SKM-1 (cell line): Measurements from ENCODE around the gene SCN5A.
"Not testable (repeated sequence)": the region's sequence is repeated elsewhere in the genome, so short reads cannot be mapped to it uniquely, and the experiment has no call there.

Experiments
- DNase-seq: peaks from one replicate; lab custom pipeline; 2025; ENCODE audit not compliant: unreplicated experiment; lab: John Stamatoyannopoulos, UW

The SCN5A gene

DNA sequence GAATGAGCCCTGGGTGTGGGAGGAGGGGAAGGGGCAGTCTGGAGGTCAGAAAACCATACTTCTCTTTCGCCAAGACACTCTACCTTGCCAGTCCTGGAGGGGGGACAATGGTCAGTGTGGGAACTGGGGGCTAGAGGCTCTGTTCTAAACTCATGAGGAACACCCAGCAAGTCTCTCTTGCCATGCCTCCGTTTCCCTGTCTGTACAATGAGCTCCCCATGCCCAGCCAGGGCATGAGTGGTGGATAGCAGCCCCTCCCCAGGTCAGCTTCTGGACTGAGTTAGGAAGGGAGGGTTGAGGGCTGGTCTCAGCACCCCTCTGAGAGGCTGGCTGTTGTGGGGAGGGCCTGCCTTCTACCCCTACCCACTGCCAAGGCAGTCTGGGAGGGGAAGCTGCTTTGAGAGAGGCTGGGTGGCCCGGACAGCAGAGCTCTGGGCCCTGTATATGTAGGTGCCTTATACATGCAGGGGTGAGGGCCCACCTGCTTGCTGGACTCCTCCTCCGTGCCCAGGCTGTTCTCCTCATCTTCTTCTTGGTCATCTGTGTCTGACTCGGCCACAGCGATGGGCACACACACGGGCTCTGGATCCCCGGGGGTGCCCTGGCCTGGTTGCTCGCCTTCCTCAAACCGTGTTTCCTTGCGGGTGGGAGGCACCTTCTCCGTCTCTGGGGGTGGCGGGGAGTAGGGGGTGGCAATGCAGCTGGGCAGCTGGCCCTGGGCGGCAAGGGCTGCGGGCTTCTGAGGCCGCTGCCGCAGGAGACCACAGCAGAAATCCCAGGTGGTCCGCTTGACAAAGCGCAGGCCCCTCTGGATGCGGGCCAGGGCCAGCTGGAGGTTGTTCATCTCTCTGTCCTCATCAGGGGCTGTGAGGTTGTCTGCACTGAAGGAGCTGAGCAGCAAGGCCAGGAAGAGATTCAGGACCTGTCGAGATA, 68.8 kb downstream of the SCN5A start:
- no peak for DNase-seq

DNA sequence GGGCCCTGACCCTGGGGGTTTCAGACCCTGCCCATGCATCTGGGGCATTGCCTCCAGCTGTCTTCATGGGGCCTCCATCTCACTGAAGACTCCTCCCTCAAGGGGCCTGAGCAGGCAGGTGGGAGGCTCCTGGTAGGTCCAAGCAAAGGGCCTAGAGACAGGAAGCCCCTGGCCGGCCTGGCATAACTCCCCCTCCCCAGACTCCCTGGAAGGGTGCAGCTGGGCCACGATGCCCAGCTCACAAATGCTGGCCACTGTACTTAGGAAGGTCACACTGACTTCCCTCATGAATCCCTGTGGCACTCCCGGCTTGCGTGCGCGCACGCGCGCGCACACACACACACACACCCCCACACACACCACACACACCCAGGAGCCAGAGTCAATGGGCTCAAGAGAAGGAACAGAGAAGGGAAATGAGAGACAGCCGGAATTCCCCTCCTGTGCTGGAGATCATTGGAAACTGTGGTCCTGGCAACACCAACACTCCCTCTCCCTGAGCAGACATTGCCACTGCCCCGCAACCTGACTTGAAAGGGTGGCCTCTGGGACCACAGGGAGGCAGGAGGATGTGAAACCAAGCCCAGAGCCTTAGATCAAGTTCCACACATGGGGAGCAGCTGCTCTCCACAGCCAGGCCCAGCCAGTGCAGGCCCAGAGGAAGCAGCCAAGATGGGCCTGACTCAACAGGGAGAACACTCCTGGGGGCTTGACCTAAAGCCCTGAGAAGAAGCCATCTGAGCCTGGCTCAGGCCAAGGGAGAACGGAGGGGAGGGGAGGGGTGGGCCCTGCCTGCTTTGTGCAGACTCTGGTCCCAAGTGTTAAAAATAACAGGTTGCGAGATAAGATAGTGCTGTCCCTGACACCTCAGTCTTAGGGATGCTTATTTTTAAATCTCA, 69.7 kb downstream of the SCN5A start:
- no peak for DNase-seq

DNA sequence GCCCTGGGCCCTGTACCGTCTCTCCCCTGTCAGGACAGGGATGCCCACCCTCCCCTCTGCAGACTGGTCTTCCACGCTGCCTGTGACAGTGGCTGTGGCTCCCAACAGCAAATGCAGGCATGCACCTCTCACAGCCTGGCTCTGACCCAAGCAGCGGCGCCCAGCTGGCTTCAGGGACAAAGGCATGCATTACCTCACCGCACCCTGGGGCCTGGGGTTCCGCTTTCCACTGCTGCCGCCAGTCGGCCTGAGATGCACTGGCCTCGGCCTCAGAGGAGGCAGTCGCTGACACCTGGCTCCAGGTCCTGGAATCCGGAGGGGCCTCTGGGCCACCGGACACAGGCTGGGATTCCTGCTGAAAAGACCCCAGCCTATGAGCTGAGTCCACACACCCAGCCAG, 70.3 kb downstream of the SCN5A start:
- DNase-seq, result no peak

DNA sequence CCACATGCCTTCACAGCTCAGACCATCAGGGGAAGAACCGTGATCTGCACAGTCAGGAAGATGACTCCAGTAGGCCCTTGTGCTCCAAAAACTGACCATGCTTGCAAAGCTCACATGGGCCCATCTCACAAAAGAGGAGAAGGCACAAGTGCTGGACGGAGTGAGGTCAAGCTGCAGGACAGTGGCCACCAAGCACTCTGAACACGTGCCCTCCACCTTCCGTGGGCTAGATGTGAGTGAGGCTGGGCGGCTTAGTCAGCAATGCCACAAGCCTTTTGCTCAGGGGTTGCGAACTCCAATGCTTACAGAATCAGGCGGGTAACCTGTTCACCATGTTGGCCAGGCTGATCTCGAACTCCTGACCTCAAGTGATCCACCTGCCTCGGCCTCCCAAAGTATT, 70.9 kb downstream of the SCN5A start:
- DNase-seq, result no peak

DNA sequence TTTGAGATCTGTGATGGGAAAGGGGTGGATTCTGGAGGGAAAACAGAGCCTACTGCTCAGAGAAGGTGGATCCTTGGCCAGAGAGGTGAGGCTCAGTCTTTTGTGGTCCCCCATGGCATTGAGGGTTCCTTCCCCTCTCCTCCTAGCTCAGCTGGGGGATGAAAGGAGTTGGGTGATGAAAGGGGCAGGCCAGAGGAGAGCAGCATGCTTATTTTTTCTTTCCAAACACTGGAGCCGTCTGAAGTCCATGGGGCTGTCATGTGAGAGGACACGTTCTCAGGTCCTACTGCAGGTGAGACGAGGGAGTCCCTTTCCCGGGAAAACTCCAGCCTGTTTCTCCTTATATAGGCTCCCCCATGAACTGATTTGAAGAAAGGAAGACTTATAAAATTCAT, 71.4 kb downstream of the SCN5A start:
- no peak for DNase-seq

DNA sequence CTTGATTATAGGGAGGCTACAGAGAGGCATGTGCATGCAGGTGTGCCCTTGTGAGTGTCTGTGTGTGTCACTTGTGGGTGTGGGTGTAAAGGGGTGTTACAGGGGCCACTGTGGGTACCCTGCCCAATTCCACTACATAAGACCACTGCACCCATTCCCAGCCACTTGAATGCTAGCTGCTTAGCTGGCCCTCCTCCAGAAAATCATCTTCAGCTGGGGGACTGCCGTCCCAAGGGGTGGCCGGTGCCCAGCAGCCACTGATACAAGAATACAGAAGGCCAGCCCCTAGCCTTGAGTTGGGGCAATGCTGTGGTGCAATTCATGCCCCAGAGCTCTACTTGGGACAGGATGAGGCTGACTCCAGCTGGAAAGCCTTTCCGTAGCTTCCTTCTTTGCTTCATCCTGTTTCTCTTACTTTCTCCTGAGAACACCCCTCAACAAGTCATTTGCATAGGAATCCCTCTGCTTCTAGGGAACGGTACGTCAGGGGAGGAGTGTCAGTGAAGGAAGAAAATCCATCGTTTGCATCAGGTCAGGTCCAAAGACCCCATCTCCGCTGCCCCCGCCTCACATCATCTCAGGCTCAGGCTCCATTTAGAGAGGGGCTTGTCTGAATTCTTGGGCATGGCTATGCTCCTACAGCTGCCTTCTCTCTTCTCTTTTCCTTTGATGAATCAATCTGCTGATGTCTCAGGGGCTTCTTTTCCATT, 72.0 kb downstream of the SCN5A start:
- no peak for DNase-seq

DNA sequence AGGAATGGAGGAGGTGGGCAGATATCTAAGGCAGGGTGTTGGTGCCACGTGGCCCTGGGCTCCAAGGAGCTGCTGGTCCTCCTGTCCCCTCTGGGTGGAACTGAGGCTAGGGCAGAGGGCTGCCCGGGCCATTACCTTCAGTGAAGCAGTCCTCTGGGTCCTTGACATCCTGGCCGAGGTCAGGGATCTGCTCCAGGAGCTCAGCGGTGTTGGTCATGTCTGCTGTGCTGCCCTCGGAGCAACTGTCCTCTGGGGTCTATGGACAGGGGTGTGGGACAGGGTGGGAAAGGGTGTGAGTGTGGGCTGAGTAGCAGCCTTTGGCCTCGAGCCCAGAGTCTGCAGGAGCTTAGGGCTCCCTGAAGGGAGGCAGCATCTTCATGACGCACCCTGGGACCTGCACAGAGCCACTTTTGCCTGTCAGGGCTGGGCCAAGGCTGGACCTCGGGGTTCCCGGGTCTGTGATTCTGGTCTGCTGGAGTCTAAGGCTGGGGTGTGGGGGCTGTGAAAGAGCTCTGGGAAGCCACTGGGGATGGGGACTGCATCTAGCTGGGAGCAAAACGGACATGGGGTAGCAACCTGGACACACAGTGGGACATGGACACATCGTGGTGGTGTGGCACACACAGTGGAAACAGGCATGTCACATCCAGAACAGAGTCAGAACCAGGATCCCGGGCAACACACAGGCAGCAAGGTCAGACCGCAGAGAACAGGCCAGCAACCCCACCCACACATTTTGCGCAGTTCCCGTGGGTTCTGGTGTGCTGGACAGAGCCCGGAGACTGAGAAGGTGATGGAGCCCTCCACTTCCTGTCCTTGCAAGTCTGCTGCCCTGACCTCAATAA, 72.7 kb downstream of the SCN5A start:
- DNase-seq, result no peak

DNA sequence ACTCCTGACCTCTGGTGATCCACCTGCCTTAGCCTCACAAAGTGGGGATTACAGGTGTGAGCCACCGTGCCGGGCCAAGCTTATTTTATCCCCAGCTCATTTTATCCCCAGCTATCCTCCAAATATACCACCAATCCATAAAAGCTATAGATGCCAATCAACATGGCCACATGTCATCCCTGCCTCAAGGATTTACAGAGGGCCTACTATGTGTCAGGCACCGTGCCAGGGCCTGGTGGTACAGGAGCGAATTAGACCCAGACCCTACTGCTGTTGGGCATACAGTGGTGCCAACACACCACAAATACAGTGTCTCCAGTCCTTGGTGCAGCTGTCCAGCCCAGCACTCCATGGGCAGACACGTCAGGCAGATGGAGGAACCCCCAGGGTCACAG, 73.4 kb downstream of the SCN5A start:
- DNase-seq, result no peak

DNA sequence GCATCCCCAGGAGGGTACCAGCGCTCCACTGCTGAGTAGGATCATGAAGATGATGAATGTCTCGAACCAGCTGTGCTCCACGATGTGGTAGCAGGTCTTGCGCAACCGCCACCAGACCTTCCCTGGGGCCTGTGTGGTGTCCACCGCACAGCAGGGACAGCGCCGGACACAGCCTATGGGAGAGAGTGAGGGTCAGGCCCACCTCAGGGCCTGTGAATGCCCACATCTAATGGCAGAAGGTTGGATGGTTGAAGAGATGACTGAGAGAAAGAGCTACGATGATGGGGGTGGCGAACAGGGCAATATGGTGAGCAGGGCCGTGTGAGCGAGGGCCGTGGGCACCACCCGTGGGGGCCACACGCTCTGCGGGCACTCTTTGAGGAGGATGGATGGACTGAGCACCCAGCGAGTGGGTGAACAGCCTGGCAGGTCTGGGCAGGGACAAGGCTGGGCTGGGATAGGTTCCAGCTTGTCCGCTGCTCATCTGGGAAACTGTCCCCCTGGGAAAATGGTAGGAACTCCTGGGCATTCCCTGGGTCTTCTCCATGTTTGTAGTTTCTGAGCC, 74.1 kb downstream of the SCN5A start:
- DNase-seq, result no peak

DNA sequence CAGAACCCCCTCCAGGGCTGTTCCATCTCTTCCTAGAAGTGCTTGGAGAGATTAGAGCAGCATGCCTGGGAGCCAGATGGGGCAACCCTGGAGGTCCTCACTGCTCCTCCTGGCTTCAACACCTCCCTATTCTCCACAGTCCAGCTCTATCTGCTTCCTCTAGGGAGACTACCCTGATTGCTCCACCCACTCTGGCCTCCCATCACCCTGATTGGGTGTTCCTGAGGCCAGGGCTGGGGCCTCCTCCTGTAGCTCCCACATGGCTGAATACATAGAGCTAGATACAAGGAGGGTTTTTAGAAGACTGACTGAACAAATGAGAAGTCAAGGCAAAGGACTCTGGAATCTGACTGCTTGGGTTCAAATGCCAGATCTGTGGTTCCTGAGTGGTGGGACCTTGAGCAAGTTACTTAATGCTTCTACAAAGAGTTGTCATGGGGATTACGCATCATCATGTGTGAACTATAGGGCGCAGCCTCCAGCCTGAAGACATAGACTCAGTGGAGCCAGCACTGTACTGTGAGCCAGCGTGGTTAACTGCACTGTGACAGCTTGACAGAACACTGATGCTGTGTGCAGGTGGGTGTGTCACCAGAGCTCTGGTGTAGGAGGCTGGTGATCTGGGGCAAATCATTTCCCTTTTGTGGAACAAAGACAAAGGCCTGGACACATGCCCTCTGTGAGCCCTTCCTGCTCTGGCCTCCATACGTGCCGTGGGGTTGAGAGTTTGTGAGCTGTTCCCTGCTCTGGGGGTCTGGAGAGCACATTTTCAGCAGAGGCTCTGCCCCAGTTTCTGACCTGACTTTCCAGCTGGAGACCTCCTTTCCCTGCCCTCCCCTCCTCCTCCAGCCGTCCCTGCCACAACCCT, 74.8 kb downstream of the SCN5A start:
- no peak for DNase-seq

DNA sequence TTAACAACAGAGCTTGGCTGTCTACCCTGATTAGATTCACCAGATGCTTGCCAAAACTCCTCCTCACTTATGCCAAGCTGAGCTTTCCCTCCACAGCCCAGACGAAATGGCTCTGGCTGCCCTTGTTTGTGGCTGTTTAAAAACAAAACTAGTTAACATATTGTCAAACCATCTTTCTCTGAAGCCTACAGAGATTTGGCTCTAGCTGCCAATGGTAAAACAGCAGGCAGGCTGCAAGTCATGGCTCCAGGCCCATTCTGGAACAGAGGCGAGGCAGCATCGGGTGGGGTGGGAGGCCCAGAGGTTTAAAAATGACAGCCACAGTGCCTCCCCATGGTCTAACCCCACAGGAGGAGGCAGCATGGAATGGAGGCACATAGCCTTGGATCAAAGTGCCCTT, 75.9 kb downstream of the SCN5A start:
- DNase-seq, result no peak

DNA sequence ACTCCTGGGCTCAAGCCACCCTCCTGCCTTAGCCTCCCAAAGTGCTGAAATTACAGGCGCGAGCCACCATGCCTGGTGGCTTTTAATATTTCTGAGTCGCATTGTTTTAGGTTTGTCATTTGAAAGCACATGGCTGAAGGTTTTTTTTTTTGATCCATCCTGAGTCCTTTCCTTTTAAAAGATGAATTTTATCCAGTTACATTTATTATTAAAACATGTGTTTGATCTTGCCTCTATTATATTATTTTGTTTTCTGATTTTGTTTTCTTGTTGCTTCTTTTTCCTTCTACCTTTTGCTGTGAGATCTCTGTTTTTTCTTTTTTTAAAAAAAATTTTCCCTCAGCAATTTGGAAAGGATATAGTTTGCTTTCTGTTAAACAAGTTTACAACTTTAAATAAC, 76.4 kb downstream of the SCN5A start:
- DNase-seq, result no peak

DNA sequence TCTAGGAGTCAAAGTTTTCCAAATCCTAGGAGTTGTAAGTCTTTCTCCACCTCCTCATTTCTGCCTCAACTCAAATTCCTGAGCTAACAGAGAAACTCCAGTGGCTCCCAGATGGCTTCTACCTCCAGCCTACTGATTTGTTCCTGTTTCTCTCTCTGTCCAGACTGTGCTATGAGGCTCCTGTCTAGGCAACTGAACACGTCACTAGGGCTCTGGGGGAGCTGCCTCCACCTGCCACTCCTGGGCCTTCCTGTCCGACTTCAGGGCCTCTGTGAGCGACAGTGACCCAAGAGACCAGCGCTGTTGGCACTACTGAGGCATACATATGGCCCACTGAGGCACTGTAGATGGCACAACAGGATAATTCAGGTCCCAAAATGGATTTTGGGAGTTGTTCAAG, 82.0 kb downstream of the SCN5A start:
- no peak for DNase-seq

DNA sequence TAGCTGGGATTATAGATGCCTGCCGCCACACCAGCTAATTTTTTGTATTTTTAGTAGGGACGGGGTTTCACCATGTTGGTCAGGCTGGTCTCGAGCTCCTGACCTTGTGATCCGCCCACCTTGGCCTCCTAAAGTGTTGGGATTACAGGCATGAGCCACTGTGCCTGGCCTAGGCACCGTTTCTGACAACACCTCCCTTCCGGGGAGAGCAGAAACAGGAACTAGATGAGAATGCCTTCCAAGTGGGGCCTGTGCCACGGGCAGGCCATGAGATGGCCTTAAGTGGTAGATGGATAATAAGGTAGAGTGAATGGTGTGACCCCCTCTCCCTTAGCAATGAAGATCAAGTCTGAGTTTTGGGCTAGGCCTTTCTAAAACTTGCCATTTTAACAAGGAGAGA, 82.7 kb downstream of the SCN5A start:
- DNase-seq, result not testable (repeated sequence)

DNA sequence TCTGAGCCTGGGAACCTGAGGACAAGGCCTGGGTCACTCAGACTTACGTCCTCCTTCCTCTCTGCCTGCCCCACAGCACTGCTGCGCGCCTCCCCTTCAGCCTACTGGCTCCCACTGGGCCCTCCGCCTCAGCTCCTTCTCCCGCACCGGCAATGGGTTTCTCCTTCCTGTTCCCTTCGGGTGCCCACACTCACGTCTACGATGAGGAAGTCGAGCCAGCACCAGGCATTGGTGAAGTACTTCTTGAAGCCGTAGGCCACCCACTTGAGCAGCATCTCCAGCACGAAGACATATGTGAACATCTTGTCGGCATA, 83.3 kb downstream of the SCN5A start:
- DNase-seq, result no peak

DNA sequence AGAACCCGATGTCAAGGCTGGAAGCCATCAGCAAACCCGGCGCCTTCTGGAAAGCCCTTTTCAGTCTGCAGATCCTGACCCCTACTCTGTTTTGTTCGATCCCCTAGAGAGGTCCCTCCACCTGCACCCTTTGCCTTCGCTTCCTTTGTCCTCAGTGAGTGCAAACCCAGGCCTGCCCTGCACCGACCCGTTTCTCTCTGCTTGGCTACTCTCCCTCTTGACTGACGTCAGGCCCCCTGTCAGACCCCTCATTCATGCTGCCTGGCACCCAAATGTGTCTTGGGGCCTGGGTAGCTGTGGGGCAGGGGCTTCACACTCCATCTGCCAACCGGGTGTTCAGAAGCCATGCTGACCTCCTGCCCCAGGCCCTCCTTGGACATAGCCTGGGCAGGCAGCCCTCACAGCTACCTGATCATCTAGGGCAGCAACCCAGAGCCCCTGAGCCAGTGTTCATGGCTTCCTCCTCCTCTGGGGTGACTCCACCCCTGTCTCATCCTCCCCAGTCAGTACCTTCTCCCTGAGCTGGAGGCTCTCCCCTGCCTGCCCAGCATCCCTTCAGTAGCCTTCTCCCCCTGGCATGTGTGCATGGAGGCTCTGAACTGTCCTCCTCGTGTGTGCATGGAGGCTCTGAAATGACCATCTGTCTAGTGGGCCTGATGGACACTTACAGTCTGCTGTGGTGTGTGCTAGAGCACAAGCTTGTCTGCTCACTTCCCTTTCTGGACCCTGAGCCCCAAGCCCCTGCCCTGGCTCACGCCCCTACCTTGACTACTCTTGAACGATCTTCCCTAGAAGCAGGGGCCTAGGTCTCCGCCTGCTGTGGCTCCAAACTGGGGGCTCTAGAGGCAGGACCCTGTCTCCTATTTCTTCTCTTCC, 83.9 kb downstream of the SCN5A start:
- DNase-seq, result no peak

DNA sequence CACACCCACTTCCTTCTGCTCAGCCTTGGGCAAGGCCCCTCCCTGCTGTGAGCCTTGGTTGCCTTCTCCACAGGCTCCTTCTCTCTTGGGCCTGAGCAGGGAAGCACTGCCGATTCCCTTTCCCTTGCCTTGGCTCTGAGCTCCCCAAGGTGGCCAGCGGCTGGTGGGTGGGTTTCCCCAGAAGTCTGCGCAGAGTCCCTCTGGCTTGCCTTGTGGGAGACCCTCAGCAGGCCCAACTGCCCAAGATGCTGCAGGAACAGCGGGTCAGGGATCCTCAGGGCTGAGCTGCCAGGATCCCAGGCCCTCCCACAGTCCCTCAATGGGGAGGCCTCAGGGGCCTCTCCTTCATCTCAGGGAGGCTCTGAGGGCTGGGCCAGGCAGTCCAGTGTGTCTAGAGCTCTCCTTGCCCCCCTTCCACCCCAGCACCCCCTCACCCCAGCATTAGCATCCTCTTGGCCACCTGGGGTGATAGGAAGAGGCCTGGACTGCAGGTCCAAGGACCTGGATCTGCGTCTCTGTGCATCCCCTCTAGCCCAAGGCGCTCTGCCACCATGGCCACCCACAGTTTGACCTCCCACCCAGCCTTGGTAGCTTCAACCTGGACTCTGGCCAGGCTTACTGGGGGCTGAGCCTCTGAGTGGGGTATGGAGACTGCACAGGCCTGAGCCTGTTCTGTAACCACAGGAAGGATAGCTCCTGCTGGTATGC, 84.7 kb downstream of the SCN5A start:
- no peak for DNase-seq

DNA sequence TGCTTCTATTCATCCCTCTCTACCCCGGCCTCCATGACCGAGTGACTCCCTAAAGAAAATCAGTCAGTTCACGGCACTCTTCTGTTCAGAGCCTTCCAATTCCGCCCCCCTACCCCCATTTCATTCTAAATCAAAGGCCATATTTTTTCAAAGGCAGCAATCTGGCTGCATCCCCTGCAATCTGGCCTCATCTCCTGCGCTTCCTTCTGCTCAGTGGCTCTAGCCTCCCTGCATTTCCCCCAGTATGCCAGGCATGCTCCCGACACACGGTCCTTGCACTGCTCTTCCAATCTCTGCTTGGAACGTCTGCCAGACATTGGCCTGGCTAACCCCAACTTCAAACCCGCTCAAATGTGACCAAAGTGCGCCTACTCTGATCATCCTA, 85.6 kb downstream of the SCN5A start:
- DNase-seq, result no peak
